ENCODE measurements around the gene DEFB113. TPM values are rescaled to one million over a fixed set of nuclear protein-coding genes. Genes with fewer than 3 reads are reported as not detected.

Gene DEFB113
- total and polyA plus RNA-seq, 2 experiments from 2014 or later: not detected

- Mint-ChIP-seq H3K4me3 (peak overlapping the region; percentile 53; the same call in 2 of the 3 replicates), H3K36me3 (ENCODE audit: low read depth) (no peaks in the 10 kb centered on the region), H3K27me3 (ENCODE audit: insufficient read depth, low read depth, poor library complexity) (no peaks in the 10 kb centered on the region), H3K9me3 (no peaks in the 10 kb centered on the region), H3K4me1 (peaks cover 45% of the 10 kb centered on the region), H3K27ac (peak overlapping the region; percentile 89)
- Histone ChIP-seq H4K20me1 (replicated peaks; ENCODE audit: insufficient read depth) (no peaks in the 10 kb centered on the region), H3F3A (replicated peaks; ENCODE audit: low read depth) (no peaks in the 10 kb centered on the region), H3K27me3 (ENCODE audit: insufficient read depth) (no peaks in the 10 kb centered on the region), H3K4me1 (ENCODE audit: insufficient read depth) (peaks cover 37% of the 10 kb centered on the region), H3K4me3 (peak overlapping the region; percentile 30; the same call in 1 of the 2 replicates), H3K79me2 (replicated peaks; ENCODE audit: insufficient read depth) (no peaks in the 10 kb centered on the region), H3K4me2 (peak overlapping the region; percentile 62), H3K9me2 (ENCODE audit: insufficient read depth) (no peaks in the 10 kb centered on the region), H3K36me3 (ENCODE audit: insufficient read depth) (no peaks in the 10 kb centered on the region), H2AFZ (no peak overlapping the region), H3K27ac (ENCODE audit: low read depth) (peak overlapping the region; percentile 26)
- peak; percentile 61; the same call in 1 of the 2 replicates for TF ChIP-seq NANOG (IDR thresholded peaks at IDR 0.05; ENCODE audit: borderline replicate concordance)
- peak; percentile 25; the same call in 1 of the 2 replicates for TF ChIP-seq ZNF462 (CRISPR knock-in tag; IDR thresholded peaks at IDR 0.05)
- no peak for TF ChIP-seq STAT1 (IDR thresholded peaks at IDR 0.05; ENCODE audit: unreplicated experiment)
- DNase-seq (ENCODE audit: low spot score): peak; percentile 81
- ATAC-seq: peak; percentile 94
These were observed 3.1 kb downstream of the DEFB113 start for GRCh38 chr6:49966334-49966733.

- Histone ChIP-seq H3K4me2 (no peak within 1 kb of the TSS), H3K36me3 (ENCODE audit: insufficient read depth) (peaks cover under 1% of the 10 kb centered on the region; the same call in 1 of the 2 replicates), H3K27ac (ENCODE audit: low read depth) (no peak within 1 kb of the TSS), H4K20me1 (replicated peaks; ENCODE audit: insufficient read depth) (no peaks in the 10 kb centered on the region), H3K4me3 (no peak within 1 kb of the TSS), H3K9me2 (ENCODE audit: insufficient read depth) (no peaks in the 10 kb centered on the region), H2AFZ (no peak within 1 kb of the TSS), H3F3A (replicated peaks; ENCODE audit: low read depth) (no peaks in the 10 kb centered on the region), H3K4me1 (ENCODE audit: insufficient read depth) (peaks cover 30% of the 10 kb centered on the region), H3K27me3 (ENCODE audit: insufficient read depth) (no peaks in the 10 kb centered on the region), H3K79me2 (replicated peaks; ENCODE audit: insufficient read depth) (no peaks in the 10 kb centered on the region)
- Mint-ChIP-seq H3K27ac (peak within 1 kb of the TSS; percentile 18; the same call in 1 of the 2 replicates), H3K4me1 (peaks cover 34% of the 10 kb centered on the region), H3K36me3 (ENCODE audit: low read depth) (peaks cover 6% of the 10 kb centered on the region; the same call in 2 of the 3 replicates), H3K27me3 (ENCODE audit: insufficient read depth, low read depth, poor library complexity) (no peaks in the 10 kb centered on the region), H3K9me3 (peaks cover 1% of the 10 kb centered on the region; the same call in 2 of the 3 replicates), H3K4me3 (no peak within 1 kb of the TSS)
- no peak for DNase-seq (ENCODE audit: low spot score)
- no peak for ATAC-seq
- TF ChIP-seq ETS1 (IDR thresholded peaks at IDR 0.05): no peak
- no peak for TF ChIP-seq REST (IDR thresholded peaks at IDR 0.05; ENCODE audit: unreplicated experiment)
- TF ChIP-seq JUNB (IDR thresholded peaks at IDR 0.05; ENCODE audit: unreplicated experiment): no peak
- TF ChIP-seq ZNF331 (CRISPR knock-in tag; IDR thresholded peaks at IDR 0.05; ENCODE audit: low read depth): no peak
These were observed 5.4 kb downstream of the DEFB113 start, which contains the start of gene DEFB114 for GRCh38 chr6:49964064-49964463. DEFB114 (minus strand) TSS chr6:49964164; CDS start chr6:49964105, 59 bp downstream.

Measured in GM23338 (cell line).